HG02970 (cell line): ENCODE data around the gene CACUL1.
"Not testable (repeated sequence)": the region's sequence is repeated elsewhere in the genome, so short reads cannot be mapped to it uniquely, and the experiment has no call there.

ENCODE experiments used
- ATAC-seq: cut with Tn5 transposase; IDR thresholded peaks from one replicate; pipeline ENCODE4 v1.9.1; 2021; ENCODE audit warnings: mild to moderate bottlenecking, moderate library complexity, moderate number of reproducible peaks; ENCODE audit not compliant: unreplicated experiment, low FRiP score

Gene CACUL1

DNA sequence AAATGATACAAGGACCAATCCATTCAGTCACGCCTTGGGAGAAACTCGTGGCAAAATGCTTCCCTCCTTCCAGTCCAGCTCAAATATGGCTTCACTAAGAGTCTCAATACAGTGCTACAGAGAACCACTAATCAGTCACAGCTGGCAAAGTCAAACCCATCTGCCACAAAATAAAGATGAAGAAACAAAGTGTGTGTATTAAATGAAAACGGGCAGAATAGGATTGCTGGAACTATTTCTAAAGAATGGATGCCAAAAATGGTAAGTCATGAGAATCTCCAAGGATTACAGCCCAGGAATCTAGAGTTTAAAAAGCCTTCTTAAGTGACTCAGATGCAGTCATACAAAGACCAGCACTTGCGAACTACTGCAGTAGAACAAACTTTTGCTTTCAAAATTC lies 61.9 kb downstream of the CACUL1 start:
- no peak for ATAC-seq

DNA sequence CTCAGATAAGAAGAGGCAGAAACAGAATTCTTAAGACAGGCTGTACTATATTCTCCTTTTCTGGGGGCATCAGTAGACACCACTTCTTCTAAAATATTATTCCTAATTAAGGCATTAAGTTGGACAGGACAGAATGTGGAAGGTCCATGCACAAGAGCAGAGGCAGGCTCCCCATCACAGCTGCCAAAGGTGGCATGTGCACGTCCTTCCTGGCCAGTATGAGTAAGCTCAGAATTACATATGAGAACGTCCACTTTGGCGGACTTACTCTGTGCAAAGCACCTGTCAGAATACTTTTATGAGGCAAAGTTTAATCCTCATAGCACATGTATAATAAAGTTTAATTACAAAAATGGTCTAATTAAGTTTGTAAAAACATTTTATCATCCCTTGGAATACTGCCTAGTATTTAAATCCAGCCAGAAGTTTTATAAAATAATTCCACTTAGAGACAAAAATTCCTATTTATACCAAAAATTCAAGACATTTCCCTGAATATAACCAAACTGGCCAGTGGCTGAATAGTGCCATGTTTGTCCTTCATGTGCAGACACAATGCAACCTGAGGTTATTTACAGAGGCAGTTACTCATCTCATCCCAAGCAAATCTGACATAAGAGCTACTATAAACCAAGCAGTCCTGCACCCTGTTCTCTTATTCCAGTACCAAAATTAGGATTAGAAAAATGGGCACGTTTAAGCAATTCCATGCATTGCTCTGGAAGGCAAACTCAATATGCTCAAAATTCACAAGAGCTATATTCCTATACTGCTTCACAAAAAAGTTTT lies 65.5 kb downstream of the CACUL1 start:
- ATAC-seq = no peak

- no peak for ATAC-seq
Measured at GRCh38 chr10:118687472-118687871, 67.3 kb downstream of the CACUL1 start.

- no peak for ATAC-seq
Measured at GRCh38 chr10:118682533-118682932, 72.2 kb downstream of the CACUL1 start.

DNA sequence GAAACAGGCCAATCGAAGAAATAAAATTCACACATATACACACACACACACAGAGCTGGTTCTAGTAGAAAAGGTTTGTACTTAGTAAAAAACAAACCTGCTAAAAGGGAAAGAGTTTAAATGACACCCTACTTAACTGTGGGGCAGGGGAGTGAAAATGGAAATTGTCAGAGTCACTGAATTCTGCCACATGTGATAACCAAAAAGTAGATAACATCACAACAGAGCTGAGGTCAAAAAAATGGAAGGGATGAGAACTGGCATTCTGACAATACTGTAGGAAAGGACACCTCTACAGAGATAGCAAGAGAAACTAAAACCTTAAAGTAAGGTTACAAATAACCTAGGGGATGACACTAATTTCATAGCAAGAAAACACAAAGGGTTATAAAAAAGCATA lies 74.6 kb downstream of the CACUL1 start:
- no peak for ATAC-seq

DNA sequence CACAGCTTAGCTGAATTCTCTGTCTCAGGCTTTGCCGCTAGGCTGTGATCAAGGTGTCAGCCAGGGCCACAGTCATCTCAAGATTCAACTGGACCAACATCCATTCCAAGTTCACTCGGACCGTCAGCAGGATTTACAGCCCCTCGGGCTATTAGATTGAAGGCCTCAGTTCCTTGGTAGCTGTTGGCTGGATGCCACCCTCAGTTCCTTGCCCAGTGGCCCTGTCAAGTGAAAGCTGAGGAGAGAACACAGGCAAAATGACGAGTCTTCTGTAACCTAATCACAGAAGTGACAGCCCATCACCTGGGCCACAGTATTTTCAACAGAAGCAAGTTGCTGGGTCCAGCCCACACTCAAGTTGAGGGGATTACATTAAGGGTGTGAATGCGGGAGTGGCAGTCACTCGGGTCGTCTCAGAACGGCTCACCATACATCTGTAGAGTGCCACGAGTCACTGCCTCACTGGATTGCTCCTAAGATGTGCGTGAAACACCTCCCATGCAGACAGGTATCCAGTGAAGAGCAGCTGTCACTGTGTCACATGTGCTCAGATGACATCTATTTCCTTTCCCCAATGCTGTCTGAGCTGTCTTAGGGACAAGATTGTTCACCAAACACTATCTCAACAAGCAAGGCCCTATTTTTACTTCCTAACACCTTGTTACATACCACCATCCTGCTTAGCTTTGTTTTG lies 80.4 kb downstream of the CACUL1 start:
- no peak for ATAC-seq

- no peak for ATAC-seq
Measured at GRCh38 chr10:118672766-118673715, 81.7 kb downstream of the CACUL1 start.

DNA sequence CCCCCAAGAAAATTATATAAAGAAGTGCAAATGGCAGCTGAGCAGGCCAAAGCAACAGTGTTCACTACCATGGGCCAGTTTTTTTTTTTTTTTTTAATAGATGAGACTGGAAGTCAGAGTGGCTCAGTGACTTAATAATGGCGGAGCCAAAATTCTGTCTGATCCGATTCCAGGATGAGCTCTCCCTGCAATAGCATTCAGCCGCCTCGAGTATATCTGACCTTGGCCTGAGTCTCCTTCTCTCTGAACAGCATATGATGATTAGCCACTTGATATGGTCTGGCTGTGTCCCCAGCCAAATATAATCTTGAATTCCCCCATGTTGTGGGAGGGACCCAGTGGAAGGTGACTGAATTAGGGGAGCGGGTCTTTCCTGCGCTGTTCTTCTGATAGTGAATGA lies 82.6 kb downstream of the CACUL1 start:
- no peak for ATAC-seq

- ATAC-seq = not testable (repeated sequence)
Measured at GRCh38 chr10:118671221-118671620, 83.5 kb downstream of the CACUL1 start.

GRCh38 chr10:118670472-118671124 lies 84.2 kb downstream of the CACUL1 start:
- ATAC-seq = no peak

DNA sequence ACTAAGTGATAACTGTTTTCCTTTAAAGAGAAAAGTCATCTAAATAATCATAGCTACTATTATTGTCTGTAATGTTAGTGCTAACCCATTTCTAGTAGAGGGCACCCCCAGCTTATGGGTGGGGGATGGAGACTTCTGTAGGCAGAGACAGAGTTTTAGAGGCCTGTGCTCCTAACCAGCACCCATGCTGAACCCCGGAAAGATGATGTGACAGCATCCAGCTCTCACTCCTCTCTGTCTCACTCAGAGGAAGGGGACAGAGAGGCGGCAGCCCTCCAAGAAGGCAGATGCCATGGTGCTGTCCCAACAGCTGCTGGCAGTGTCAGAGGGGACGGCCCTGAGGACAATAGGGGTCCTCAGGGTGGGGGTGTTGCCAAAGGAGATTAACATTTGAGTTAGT lies 84.9 kb downstream of the CACUL1 start:
- ATAC-seq = no peak

DNA sequence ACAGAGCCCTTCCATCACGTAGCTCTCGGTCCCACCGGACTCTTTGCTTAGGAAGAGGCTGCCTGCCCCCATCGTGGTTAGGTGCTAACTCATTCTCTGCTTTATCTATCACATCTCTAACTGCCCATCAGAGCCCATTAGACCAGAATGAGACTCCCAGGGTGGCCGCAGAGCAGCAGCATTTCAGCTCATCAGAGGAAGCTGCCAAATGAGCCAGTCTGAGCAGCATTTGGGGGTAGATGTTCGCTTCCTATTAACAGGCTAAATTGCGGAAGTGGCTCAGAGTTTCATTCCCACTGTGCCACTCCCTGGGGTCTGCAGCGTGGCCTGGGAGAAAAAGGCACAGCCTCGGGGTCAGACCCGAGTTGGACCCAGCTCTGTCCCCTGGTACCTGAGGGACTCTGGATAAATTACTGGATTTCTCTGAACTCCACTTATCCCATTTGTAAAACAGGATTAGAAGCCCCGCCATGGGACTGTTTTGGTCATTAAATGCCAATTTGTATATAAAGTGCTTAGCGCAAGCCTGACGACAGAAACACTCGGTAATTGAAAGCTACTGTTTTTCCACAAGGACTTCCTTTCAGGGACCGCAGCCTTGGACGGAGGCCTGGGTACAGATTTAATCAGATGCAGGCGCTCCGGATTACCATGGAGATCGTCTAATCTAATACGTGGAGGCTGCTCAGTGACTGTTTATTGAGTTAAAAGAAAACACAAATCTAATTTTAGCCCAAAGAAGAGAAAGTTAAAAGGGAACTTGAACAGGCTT lies 85.6 kb downstream of the CACUL1 start:
- ATAC-seq = no peak

GRCh38 chr10:118668228-118668952 lies 86.4 kb downstream of the CACUL1 start:
- no peak for ATAC-seq

DNA sequence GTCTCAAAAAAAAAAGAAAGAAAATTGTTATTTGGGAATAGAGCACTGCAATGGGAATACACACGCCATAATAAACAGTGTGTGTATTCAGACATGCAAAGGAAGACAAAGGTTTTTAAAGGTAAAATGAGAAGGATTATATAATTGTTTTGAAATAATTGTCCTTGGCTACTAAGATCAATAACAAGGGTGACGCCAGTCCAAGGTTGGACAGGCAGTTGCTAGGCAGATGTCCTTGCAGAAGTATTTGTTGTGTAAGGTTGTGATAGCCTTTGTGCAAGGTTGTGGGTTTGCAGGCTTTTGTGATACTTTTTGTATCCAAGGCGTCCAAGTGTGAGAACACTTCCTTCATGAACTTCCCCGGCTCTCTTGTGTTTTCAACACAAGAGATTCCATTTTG lies 87.0 kb downstream of the CACUL1 start:
- ATAC-seq = no peak

DNA sequence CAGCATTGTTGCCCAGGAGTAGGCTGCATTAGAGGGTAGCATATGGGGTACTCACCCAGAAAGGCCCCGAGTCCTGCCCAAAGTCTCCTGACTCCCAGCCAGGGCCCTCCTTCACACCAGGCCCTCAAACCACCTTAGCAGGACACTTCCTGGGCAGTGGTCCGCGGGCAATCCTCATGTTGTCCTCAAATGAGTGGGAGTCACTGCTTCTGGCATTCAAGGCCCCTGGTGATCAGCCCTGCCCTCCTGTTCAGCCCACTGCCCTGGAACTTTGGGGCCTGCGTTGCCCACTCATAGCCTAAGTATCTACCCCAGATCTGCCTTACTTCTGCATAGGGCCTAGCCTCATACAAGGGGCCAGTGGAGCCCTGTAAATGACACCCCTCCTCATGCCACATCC lies 88.4 kb downstream of the CACUL1 start:
- ATAC-seq = no peak

- ATAC-seq = no peak
Measured at GRCh38 chr10:118664321-118664720, 90.4 kb downstream of the CACUL1 start.

GRCh38 chr10:118663176-118663575 lies 91.6 kb downstream of the CACUL1 start:
- no peak for ATAC-seq

GRCh38 chr10:118662228-118663035 lies 92.3 kb downstream of the CACUL1 start:
- ATAC-seq = no peak
